ENCODE measurements around the gene KL.

DNA sequence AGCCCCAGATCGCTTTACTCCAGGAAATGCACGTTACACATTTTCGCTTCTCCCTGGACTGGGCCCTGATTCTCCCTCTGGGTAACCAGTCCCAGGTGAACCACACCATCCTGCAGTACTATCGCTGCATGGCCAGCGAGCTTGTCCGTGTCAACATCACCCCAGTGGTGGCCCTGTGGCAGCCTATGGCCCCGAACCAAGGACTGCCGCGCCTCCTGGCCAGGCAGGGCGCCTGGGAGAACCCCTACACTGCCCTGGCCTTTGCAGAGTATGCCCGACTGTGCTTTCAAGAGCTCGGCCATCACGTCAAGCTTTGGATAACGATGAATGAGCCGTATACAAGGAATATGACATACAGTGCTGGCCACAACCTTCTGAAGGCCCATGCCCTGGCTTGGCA lies 44.6 kb downstream of the KL start:
- TF ChIP-seq, protein P1, sequence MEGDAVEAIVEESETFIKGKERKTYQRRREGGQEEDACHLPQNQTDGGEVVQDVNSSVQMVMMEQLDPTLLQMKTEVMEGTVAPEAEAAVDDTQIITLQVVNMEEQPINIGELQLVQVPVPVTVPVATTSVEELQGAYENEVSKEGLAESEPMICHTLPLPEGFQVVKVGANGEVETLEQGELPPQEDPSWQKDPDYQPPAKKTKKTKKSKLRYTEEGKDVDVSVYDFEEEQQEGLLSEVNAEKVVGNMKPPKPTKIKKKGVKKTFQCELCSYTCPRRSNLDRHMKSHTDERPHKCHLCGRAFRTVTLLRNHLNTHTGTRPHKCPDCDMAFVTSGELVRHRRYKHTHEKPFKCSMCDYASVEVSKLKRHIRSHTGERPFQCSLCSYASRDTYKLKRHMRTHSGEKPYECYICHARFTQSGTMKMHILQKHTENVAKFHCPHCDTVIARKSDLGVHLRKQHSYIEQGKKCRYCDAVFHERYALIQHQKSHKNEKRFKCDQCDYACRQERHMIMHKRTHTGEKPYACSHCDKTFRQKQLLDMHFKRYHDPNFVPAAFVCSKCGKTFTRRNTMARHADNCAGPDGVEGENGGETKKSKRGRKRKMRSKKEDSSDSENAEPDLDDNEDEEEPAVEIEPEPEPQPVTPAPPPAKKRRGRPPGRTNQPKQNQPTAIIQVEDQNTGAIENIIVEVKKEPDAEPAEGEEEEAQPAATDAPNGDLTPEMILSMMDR (IDR thresholded peaks at IDR 0.05): no peak
- TF ChIP-seq EZH2 (IDR thresholded peaks at IDR 0.05) (no peak), EZH2phosphoT487 (IDR thresholded peaks at IDR 0.05) (no peak)
